Natural killer cell treated with Interleukin-12 subunit alpha and Interleukin-12 subunit beta and Interleukin-15 and Interleukin-18, amount 100 ng/mL, for 72 hours (primary cell): Measurements from ENCODE around the gene RNF227. TPM values are rescaled to one million over a fixed set of nuclear protein-coding genes. Genes with fewer than 3 reads are reported as not detected.
"Not testable (repeated sequence)": the region's sequence is repeated elsewhere in the genome, so short reads cannot be mapped to it uniquely, and the experiment has no call there.

Source experiments
- ATAC-seq, 2 donors: fragments of 150-1000 bp; cut with Tn5 transposase in 1 of 2; sonication (Bioruptor Pico), chemical (Tn5 transposase) in 1 of 2; 2 replicates each; pipeline ENCODE4 v1.10.0; 2021
- DNase-seq: peaks from one replicate; pipeline ENCODE4 v3.0.0; 2022; ENCODE audit warnings: low spot score
- H3K27ac Mint-ChIP-seq, 2 donors: 1 replicate in 1 of 2; 2 replicates in 1 of 2; pipeline ENCODE4 v1.8.0; 2022; ENCODE audit warnings: mixed read lengths in 2 of 2, mild to moderate bottlenecking in 1 of 2, moderate library complexity in 1 of 2
- H3K27me3 Mint-ChIP-seq, 2 donors: 1 replicate in 1 of 2; 2 replicates in 1 of 2; pipeline ENCODE4 v1.8.0; 2022; ENCODE audit warnings: mixed read lengths in 2 of 2
- H3K36me3 Mint-ChIP-seq: one replicate; pipeline ENCODE4 v1.8.0; 2022; ENCODE audit warnings: mixed read lengths
- H3K4me1 Mint-ChIP-seq, 2 donors: 1 replicate in 1 of 2; 2 replicates in 1 of 2; pipeline ENCODE4 v1.8.0; 2022; ENCODE audit warnings: low read depth in 2 of 2, mixed read lengths in 2 of 2, mild to moderate bottlenecking in 1 of 2
- H3K4me3 Mint-ChIP-seq: one replicate; pipeline ENCODE4 v1.8.0; 2022; ENCODE audit warnings: mixed read lengths
- H3K9me3 Mint-ChIP-seq: 2 replicates; pipeline ENCODE4 v1.8.0; 2022; ENCODE audit warnings: mixed read lengths
- total RNA-seq, 2 donors: library from RNA; stranded (reverse); gene quantifications; one replicate each; pipeline ENCODE4 v1.2.3, GENCODE V29; 2022

The RNF227 gene
- total RNA-seq = 1 to 10 TPM; 2.5 to 4.7 TPM

DNA sequence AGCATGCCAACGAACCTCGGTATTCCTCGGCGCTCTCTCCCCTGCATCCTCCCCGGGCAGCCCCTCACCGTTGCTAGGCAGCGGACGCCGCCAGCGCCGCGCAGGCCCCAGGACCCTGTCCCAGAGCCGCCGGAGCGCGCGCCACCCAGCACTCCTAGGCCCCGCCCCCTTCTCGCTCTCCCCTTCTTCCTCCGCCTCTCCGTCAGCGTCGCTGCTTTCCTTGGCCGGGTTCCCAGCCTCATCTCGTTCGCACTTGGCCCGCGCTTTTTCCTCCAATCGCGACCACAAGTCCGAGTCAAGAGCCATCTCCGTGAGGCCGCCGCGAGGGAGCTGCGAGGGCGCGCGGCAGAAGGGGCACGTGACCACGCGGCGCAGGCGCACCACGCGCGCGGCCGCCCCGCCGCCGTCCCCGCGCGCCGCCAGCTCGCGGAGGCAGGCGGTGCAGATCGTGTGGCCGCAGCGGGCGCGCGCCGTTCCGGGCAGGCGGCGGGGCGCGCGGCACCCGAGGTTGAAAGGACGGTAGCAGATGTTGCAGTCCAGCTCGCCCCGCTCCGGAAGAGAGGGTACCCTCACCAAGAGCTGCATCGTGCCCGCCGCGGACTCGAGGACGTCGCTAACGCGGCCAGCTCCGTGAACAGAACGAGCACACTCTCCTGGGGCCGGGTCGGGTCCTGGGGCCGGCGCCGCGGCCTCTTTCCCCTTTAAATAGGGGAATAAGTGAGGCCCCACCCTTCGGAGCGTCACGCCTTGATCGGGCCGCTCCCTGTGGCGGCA, at the start of gene RNF227:
RNF227 (minus strand) TSS at position 679 of the 774 bp plus-strand sequence; CDS start at position 585, 94 bp downstream.
- H3K4me1 Mint-ChIP-seq = peaks cover 21 to 23% of the 10 kb centered on the region in 2 donors
- H3K4me3 Mint-ChIP-seq = peak within 1 kb of the TSS; percentile 92
- peak; percentile 93 for DNase-seq
- H3K27me3 Mint-ChIP-seq = no peaks in the 10 kb centered on the region
- ATAC-seq = peak; percentile 89 to 94
- no peaks in the 10 kb centered on the region for H3K9me3 Mint-ChIP-seq
- peak within 1 kb of the TSS; percentile 66 to 88 for H3K27ac Mint-ChIP-seq
- peaks cover 4% of the 10 kb centered on the region for H3K36me3 Mint-ChIP-seq

DNA sequence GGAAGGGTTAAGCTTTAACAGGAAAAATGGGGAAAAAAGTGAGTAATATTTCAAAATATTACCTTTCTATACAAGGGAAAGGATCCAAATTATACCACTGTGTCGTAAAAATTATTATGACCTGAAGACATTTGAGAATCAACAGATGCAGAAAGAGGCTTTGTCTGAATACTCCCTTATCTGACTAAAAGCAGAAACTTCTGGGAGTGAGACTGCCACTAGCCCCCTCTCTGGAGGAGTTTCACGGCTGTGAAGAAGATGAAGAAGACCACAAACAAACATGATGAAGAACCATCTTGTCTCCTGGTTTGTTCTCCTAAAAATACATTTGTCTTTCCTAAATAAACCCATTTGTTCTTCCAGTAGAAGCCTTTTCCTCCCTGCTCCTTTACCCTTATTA, 45.3 kb upstream of the RNF227 start:
- ATAC-seq (no peak), DNase-seq (no peak)
- Mint-ChIP-seq H3K4me3 (no peak overlapping the region), H3K4me1 (peaks cover 0 to 4% of the 10 kb centered on the region in 2 donors), H3K36me3 (no peaks in the 10 kb centered on the region), H3K27ac (no peak overlapping the region), H3K9me3 (no peaks in the 10 kb centered on the region), H3K27me3 (peaks cover 2 to 8% of the 10 kb centered on the region in 2 donors)

DNA sequence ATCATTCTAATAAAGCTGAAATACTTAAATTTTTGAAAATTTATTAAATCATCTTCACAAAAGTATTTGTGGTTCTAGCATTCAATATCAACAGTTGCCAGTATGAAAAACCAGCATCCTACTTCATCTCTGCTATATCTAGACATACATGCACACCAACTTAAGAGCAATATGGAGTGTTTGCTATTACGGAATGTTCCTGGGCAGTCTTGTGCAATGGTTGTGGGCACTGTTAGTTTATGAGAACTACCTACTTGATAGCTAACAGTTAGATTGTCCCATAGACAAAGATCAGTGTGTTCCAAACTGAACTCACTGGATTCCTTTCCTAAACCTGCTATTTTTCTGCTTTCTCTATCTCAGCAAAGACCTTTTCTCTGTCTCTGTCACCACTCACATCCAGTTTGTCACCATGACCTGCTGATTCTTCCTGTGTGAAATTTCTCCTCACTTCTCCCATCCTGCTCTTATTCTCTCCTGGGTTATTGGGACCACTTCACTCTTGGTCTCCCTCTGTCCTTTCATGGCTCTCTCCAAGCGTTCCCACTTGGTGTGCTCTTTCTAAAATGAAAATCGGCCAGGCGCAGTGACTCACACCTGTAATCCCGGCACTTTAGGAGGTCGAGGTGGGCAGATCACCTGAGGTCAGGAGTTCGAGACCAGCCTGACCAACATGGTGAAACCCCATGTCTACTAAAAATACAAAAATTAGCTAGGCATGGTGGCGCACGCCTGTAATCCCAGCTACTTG, 43.6 kb upstream of the RNF227 start:
- peaks cover 2 to 8% of the 10 kb centered on the region in 2 donors for H3K27me3 Mint-ChIP-seq
- peaks cover 0 to 4% of the 10 kb centered on the region in 2 donors for H3K4me1 Mint-ChIP-seq
- no peaks in the 10 kb centered on the region for H3K9me3 Mint-ChIP-seq
- DNase-seq (no peak), ATAC-seq (no peak)
- no peak overlapping the region for H3K4me3 Mint-ChIP-seq
- no peaks in the 10 kb centered on the region for H3K36me3 Mint-ChIP-seq
- H3K27ac Mint-ChIP-seq = peak overlapping the region in 1 of 2 donors; percentile 17

DNA sequence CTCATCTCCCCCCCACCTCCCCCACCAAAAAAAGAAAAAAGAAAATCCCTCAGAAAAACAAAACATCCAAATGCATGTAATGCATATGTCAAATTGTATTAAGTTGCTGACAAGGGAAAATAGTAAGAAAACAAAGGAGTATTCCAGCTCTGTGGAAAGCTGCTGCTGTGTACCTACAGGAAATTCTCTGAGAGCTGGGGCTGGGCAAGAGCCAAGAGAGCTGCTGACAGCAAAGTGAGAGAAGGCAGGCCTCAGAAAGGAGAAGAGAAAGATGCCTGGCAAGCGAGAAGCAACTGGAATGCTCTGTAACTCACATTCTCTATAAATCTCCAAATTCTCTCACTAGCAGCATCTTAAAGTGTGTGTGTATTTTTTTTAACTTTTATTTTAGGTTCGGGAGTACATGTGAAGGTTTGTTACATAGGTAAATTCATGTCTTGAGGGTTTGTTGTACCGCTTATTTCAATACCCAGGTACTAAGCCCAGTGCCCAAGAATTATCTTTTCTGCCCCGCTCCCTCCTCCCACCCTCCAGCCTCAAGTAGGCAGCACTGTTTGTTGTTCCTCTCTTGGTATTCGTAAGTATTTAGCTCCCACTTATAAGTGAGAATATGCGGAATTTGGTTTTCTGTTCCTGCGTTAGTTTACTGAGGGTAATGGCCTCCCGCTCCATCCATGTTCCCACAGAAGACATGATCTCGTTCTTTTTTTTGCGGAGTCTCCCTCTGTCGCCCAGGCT, 40.3 kb upstream of the RNF227 start:
- Mint-ChIP-seq H3K9me3 (no peaks in the 10 kb centered on the region), H3K36me3 (no peaks in the 10 kb centered on the region), H3K4me1 (peaks cover 2 to 8% of the 10 kb centered on the region in 2 donors), H3K27ac (no peak overlapping the region), H3K27me3 (peaks cover under 1 to 2% of the 10 kb centered on the region in 2 donors), H3K4me3 (no peak overlapping the region)
- ATAC-seq (no peak), DNase-seq (no peak)

DNA sequence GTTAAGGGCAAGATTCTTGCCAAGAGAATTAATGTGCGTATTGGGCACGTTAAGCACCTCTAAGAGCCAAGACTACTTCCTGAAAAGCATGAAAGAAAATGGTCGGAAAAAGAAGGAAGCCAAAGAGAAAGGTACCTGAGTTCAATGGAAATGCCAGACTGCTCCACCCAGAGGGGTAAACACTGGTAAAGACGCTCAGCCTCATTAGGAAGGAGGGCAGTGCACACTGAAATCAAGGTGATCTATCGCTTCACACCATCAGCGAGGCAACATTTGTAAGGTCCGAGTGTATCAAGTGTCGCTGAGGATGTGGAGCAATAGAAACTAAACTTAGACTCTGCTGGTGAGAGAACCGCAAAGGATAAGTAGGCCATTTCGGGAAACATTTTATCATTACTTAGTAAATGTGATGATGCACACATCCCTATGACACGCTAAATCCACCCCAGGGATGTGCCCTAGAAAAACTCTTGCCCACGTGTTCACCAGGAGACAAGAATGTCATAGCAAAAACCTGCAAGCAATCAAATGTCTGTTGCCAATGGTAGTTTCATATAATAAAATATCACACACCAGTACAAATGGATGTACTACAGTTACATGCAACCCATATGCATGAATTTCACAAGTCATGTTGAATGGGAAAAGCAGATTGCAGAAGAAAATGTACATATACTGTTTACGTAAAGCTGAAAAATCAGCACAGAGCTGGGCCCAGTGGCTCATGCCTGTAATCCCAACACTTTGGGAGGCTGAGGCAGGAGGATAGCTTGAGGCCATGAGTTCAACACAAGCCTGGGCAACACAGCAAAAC, 39.5 kb upstream of the RNF227 start:
- no peak overlapping the region for H3K4me3 Mint-ChIP-seq
- peaks cover 4 to 11% of the 10 kb centered on the region in 2 donors for H3K4me1 Mint-ChIP-seq
- DNase-seq (no peak), ATAC-seq (no peak)
- H3K27me3 Mint-ChIP-seq = peaks cover 0 to 2% of the 10 kb centered on the region in 2 donors
- no peaks in the 10 kb centered on the region for H3K9me3 Mint-ChIP-seq
- no peak overlapping the region for H3K27ac Mint-ChIP-seq
- no peaks in the 10 kb centered on the region for H3K36me3 Mint-ChIP-seq

DNA sequence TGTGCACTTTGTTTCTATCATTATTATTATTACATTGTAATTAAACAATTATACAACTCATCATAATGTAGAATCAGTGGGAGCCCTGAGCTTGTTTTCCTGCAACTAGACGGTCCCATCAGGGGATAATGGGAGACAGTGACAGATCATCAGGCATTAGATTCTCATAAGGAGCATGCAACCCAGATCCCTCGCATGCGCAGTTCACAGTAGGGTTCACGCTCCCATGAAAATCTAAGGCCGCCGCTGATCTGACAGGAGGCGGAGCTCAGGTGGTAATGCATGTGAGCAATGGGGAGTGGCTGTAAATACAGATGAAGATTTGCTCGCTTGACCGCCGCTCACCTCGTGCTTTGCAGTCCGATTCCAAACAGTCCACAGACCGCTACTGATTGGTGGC, 37.2 kb upstream of the RNF227 start:
- peaks cover 13% of the 10 kb centered on the region for H3K36me3 Mint-ChIP-seq
- not testable (repeated sequence) for H3K4me3 Mint-ChIP-seq, DNase-seq, H3K27ac Mint-ChIP-seq, H3K9me3 Mint-ChIP-seq, H3K4me1 Mint-ChIP-seq, H3K27me3 Mint-ChIP-seq, ATAC-seq

DNA sequence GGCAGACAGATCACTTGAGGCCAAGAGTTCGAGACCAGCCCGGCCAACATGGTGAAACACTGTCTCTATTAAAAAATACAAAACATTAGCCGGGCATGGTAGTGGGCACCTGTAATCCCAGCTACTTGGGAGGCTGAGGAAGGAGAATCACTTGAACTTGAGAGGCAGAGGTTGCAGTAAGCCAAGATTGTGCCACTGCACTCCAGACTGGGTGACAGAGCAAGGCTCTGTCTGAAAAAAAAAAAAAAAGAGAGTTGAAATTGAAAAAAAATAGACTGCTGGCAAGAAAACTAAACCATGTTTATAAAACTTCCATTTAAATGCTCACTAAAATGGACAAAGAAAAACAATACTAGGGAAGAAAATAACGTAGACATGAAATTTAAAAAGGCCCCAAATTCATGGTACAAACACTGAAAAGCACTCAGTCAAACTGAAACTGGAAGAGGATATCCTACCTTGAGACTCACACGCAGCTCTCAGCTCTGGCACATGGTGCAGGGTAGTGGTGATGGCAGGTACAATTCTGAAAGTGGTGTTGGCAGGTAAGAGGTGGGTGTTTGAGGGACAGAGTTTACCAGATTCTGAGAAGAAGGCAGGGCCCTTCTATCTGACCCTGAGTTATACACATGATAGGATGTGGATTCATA, 35.2 kb upstream of the RNF227 start:
- ATAC-seq (peak; percentile 86 to 95), DNase-seq (no peak)
- peak overlapping the region; percentile 65 to 84 for H3K27ac Mint-ChIP-seq
- peaks cover 22% of the 10 kb centered on the region for H3K36me3 Mint-ChIP-seq
- H3K4me1 Mint-ChIP-seq = peaks cover 4 to 7% of the 10 kb centered on the region in 2 donors
- peak overlapping the region; percentile 48 for H3K4me3 Mint-ChIP-seq
- no peaks in the 10 kb centered on the region for H3K9me3 Mint-ChIP-seq
- H3K27me3 Mint-ChIP-seq = no peaks in the 10 kb centered on the region

DNA sequence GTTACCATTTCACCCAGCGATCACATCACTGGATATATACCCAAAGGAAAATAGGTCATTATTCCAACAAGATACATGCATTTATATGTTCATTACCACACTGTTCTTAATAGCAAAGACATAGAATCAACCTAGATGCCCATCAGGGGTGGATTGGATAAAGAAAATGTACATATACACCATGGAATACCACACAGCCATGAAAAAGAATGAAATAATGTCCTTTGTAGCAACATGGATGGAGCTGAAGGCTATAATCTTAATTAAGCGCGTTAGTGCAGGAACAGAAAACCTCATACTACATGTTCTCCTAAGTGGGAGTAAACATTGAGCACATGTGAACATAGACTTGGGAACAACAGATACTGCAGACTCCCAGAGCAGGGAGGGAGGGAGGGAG, 34.5 kb upstream of the RNF227 start:
- H3K9me3 Mint-ChIP-seq = no peaks in the 10 kb centered on the region
- peaks cover 22% of the 10 kb centered on the region for H3K36me3 Mint-ChIP-seq
- H3K27me3 Mint-ChIP-seq = no peaks in the 10 kb centered on the region
- H3K4me1 Mint-ChIP-seq = peaks cover 4 to 7% of the 10 kb centered on the region in 2 donors
- H3K4me3 Mint-ChIP-seq = no peak overlapping the region
- no peak for DNase-seq
- no peak for ATAC-seq
- peak overlapping the region in 1 of 2 donors; percentile 28 for H3K27ac Mint-ChIP-seq

DNA sequence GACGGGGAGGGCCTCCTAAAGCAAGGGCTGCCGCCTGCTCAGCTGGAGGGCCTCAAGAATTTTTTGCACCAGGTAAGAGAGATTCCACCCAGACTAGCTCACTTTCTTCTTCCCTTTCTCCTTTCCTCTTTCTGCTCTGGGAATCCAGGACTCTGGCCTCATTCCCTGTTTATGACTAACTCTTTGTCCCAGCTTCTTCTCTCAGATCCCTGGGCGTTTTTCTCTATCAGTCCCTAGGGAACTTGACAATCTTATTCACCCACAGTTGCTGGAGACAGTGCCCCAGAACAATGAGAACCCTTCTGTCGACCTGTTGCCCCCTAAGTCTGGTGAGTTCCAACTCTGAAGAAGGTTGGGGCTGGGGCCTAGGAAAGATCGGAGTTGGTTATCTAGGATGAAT, 31.6 kb upstream of the RNF227 start:
- H3K36me3 Mint-ChIP-seq = peaks cover 22% of the 10 kb centered on the region
- H3K9me3 Mint-ChIP-seq = no peaks in the 10 kb centered on the region
- DNase-seq = no peak
- H3K4me3 Mint-ChIP-seq = no peak overlapping the region
- no peak for ATAC-seq
- no peaks in the 10 kb centered on the region for H3K27me3 Mint-ChIP-seq
- no peak overlapping the region for H3K27ac Mint-ChIP-seq
- H3K4me1 Mint-ChIP-seq = peaks cover 4 to 7% of the 10 kb centered on the region in 2 donors

DNA sequence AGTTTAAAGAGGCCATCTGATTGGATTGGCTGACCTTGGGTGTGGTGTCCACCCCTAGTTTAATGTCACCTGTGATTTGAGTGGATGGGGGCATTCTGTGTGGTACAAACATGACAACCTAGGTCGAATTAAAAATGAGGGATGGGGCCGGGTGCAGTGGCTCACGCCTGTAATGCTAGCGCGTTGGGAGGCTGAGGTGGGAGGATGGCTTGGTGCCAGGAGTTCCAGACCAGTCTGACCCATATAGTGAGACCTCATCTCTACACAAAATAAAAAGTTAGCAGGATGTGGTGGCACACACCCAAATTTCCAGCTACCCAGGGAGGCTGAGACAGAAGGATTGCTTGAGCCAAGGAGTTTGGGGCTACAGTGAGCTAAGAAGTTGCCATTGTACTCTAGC, 30.4 kb upstream of the RNF227 start:
- Mint-ChIP-seq H3K27ac (no peak overlapping the region), H3K36me3 (peaks cover 22% of the 10 kb centered on the region), H3K9me3 (no peaks in the 10 kb centered on the region), H3K4me3 (no peak overlapping the region), H3K4me1 (peaks cover 2 to 4% of the 10 kb centered on the region in 2 donors), H3K27me3 (no peaks in the 10 kb centered on the region)
- no peak for ATAC-seq
- no peak for DNase-seq

DNA sequence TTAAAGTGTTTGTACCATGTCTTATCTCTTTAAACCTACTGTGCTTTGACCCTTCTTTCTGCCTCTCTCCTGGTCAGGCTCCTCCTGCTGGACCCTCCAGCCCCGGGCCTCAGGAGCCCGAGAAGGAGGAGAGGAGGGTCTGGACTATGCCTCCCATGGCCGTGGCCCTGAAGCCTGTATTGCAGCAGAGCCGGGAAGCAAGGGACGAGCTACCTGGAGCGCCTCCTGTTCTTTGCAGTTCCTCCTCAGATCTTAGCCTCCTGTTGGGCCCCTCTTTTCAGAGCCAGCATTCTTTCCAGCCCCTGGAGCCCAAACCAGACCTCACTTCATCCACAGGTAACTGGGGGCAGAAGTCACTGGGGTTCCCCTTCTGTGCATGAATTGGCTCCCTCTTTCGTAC, 29.6 kb upstream of the RNF227 start:
- no peak overlapping the region for H3K27ac Mint-ChIP-seq
- ATAC-seq (no peak), DNase-seq (no peak)
- H3K4me3 Mint-ChIP-seq = no peak overlapping the region
- no peaks in the 10 kb centered on the region for H3K9me3 Mint-ChIP-seq
- H3K27me3 Mint-ChIP-seq = no peaks in the 10 kb centered on the region
- H3K36me3 Mint-ChIP-seq = peaks cover 27% of the 10 kb centered on the region
- no peaks in the 10 kb centered on the region for H3K4me1 Mint-ChIP-seq

DNA sequence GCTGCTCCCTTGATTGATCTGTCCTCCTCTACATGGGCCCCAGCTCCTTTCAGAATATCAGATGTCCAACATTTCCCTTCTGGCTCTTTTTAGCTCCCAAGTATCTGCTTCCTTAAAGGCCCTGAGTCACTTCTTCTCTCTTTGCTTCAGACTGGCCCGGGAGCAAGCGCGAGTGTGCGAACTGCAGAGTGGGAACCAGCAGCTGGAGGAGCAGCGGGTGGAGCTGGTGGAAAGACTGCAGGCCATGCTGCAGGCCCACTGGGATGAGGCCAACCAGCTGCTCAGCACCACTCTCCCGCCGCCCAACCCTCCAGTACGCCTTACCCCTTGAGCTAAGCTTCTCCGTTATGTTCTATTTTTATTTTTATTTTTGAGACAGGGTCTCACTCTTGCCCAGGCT, 28.2 kb upstream of the RNF227 start:
- peaks cover 32% of the 10 kb centered on the region for H3K36me3 Mint-ChIP-seq
- no peaks in the 10 kb centered on the region for H3K9me3 Mint-ChIP-seq
- H3K27ac Mint-ChIP-seq = no peak overlapping the region

DNA sequence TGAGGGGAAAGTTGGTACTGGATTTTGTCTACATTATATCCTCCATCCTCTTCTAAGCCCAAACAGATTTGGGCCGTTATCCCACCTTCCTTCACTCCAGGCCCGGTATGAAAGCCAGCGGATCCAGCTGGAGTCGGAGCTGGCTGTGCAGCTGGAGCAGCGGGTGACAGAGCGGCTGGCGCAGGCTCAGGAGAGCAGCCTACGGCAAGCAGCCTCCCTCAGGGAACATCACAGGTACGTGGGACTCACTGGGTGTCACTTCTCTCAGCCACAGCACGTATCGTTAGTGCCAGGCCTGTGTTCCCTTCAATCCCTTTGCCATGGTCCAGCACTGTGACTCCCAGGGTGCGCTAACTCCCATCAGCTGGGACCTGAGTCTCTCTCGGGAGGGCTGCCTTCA, 27.2 kb upstream of the RNF227 start:
- ATAC-seq (no peak), DNase-seq (no peak)
- no peaks in the 10 kb centered on the region for H3K27me3 Mint-ChIP-seq
- no peak overlapping the region for H3K4me3 Mint-ChIP-seq
- no peak overlapping the region for H3K27ac Mint-ChIP-seq
- peaks cover 0 to 7% of the 10 kb centered on the region in 2 donors for H3K4me1 Mint-ChIP-seq
- H3K36me3 Mint-ChIP-seq = peaks cover 23% of the 10 kb centered on the region
- no peaks in the 10 kb centered on the region for H3K9me3 Mint-ChIP-seq

More for the DNA sequence above, 28.2 kb upstream of the RNF227 start:
- ATAC-seq (no peak), DNase-seq (no peak)
- Mint-ChIP-seq H3K4me1 (peaks cover 0 to 6% of the 10 kb centered on the region in 2 donors), H3K27me3 (no peaks in the 10 kb centered on the region), H3K4me3 (no peak overlapping the region)
